GM12891 (cell line): Measurements from ENCODE around the gene SVOP.

ENCODE experiments used
- PAX5 ChIP-seq: IDR thresholded peaks from 2 replicates; pipeline ENCODE4 v1.6.1; 2011; ENCODE audit warnings: low read length, moderate library complexity, mild to moderate bottlenecking; ENCODE audit not compliant: insufficient read depth, severe bottlenecking
- POLR2A ChIP-seq: IDR thresholded peaks from 2 replicates; pipeline ENCODE4 v1.6.1; 2011; ENCODE audit warnings: low read depth, low read length, control low read depth
- POLR2AphosphoS5 ChIP-seq: IDR thresholded peaks from 2 replicates; pipeline ENCODE4 v1.6.1; 2011; ENCODE audit warnings: low read depth, low read length, control low read depth
- POU2F2 ChIP-seq: IDR thresholded peaks from 2 replicates; pipeline ENCODE4 v1.6.1; 2011; ENCODE audit warnings: low read depth, mild to moderate bottlenecking, control low read depth, low read length, moderate library complexity
- SPI1 ChIP-seq: IDR thresholded peaks from 2 replicates; pipeline ENCODE4 v1.6.1; 2011; ENCODE audit warnings: low read depth, low read length, control low read depth
- TAF1 ChIP-seq: IDR thresholded peaks from 2 replicates; pipeline ENCODE4 v1.6.1; 2011; ENCODE audit warnings: low read depth, low read length, control low read depth

GRCh38 chr12:108881953-108882352 lies 138.9 kb downstream of the SVOP start:
- no peak for TF ChIP-seq POLR2A
- TF ChIP-seq POLR2AphosphoS5: no peak
- TF ChIP-seq TAF1: no peak
- no peak for TF ChIP-seq POU2F2
- TF ChIP-seq SPI1: no peak
- no peak for TF ChIP-seq PAX5
